ENCODE measurements around the gene MDFIC.

Gene MDFIC

DNA sequence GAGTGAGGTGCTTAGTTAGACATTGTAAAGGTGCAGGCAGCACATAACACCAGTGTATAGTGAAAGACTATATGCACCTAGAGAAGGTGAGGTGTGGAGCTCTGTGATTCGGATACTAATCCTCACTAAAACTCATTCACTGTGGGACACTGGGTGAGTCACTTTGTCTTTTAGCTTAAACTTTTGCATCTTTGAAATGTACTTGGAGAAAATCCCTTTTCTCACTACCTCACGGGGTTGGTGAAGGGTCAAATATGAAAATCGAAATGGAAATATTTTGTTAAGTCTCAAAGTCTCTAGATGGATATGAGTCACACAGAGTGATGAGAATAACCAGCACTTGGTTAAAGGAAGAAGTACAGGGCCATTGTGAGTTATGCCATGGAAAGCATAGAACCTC lies 38.0 kb downstream of the MDFIC start:
- H3K27me3 ChIP-seq (ENCODE audit: insufficient read depth, low read length, poor library complexity, severe bottlenecking): no peaks in the 10 kb centered on the region
- H3F3A ChIP-seq (ENCODE audit: low read depth): no peaks in the 10 kb centered on the region
- H4K20me1 ChIP-seq (ENCODE audit: insufficient read depth, low read length, poor library complexity, severe bottlenecking): no peaks in the 10 kb centered on the region
- no peak overlapping the region for H3K4me3 ChIP-seq (ENCODE audit: low read length, poor library complexity, severe bottlenecking)
- H3K9me2 ChIP-seq (replicated peaks; ENCODE audit: low read depth, low read length): no peaks in the 10 kb centered on the region
- no peaks in the 10 kb centered on the region for H3K4me1 ChIP-seq (ENCODE audit: insufficient read depth, low read length, poor library complexity, severe bottlenecking)
- H3K9me3 ChIP-seq (ENCODE audit: insufficient read depth, low read depth, low read length): no peaks in the 10 kb centered on the region
- H3K9ac ChIP-seq (ENCODE audit: low read depth, low read length, poor library complexity, severe bottlenecking): no peak overlapping the region
- H3K79me2 ChIP-seq (ENCODE audit: insufficient read depth, low read length): no peaks in the 10 kb centered on the region
- H2AFZ ChIP-seq (ENCODE audit: low read length): no peak overlapping the region
- no peak overlapping the region for H3K4me2 ChIP-seq (ENCODE audit: low read depth, low read length, poor library complexity, severe bottlenecking)
- no peak for TF ChIP-seq CTCF (conservative IDR thresholded peaks at IDR 0.05; ENCODE audit: low read length)
- TF ChIP-seq EZH2phosphoT487 (IDR thresholded peaks at IDR 0.05; ENCODE audit: borderline replicate concordance): no peak
- no peaks in the 10 kb centered on the region for H3K36me3 ChIP-seq (ENCODE audit: insufficient read depth, low read length)

- Histone ChIP-seq H3F3A (ENCODE audit: low read depth) (no peaks in the 10 kb centered on the region), H3K4me1 (ENCODE audit: insufficient read depth, low read length, poor library complexity, severe bottlenecking) (no peaks in the 10 kb centered on the region), H3K36me3 (ENCODE audit: insufficient read depth, low read length) (no peaks in the 10 kb centered on the region), H3K9ac (ENCODE audit: low read depth, low read length, poor library complexity, severe bottlenecking) (no peak overlapping the region), H3K4me3 (ENCODE audit: low read length, poor library complexity, severe bottlenecking) (no peak overlapping the region), H4K20me1 (ENCODE audit: insufficient read depth, low read length, poor library complexity, severe bottlenecking) (no peaks in the 10 kb centered on the region), H3K27me3 (ENCODE audit: insufficient read depth, low read length, poor library complexity, severe bottlenecking) (no peaks in the 10 kb centered on the region), H3K4me2 (ENCODE audit: low read depth, low read length, poor library complexity, severe bottlenecking) (no peak overlapping the region), H3K9me3 (ENCODE audit: insufficient read depth, low read depth, low read length) (no peaks in the 10 kb centered on the region), H3K9me2 (replicated peaks; ENCODE audit: low read depth, low read length) (no peaks in the 10 kb centered on the region), H3K79me2 (ENCODE audit: insufficient read depth, low read length) (no peaks in the 10 kb centered on the region), H2AFZ (ENCODE audit: low read length) (no peak overlapping the region)
- TF ChIP-seq EZH2phosphoT487 (IDR thresholded peaks at IDR 0.05; ENCODE audit: borderline replicate concordance) (no peak), CTCF (conservative IDR thresholded peaks at IDR 0.05; ENCODE audit: low read length) (no peak)
Observed at GRCh38 chr7:114962441-114962840, 40.5 kb downstream of the MDFIC start.

- Histone ChIP-seq H3K9me3 (ENCODE audit: insufficient read depth, low read depth, low read length) (no peaks in the 10 kb centered on the region), H3K36me3 (ENCODE audit: insufficient read depth, low read length) (no peaks in the 10 kb centered on the region), H3K27me3 (ENCODE audit: insufficient read depth, low read length, poor library complexity, severe bottlenecking) (no peaks in the 10 kb centered on the region), H2AFZ (ENCODE audit: low read length) (no peak overlapping the region), H3K4me3 (ENCODE audit: low read length, poor library complexity, severe bottlenecking) (no peak overlapping the region), H3K9me2 (replicated peaks; ENCODE audit: low read depth, low read length) (no peaks in the 10 kb centered on the region), H3F3A (ENCODE audit: low read depth) (no peaks in the 10 kb centered on the region), H4K20me1 (ENCODE audit: insufficient read depth, low read length, poor library complexity, severe bottlenecking) (no peaks in the 10 kb centered on the region), H3K79me2 (ENCODE audit: insufficient read depth, low read length) (no peaks in the 10 kb centered on the region), H3K4me2 (ENCODE audit: low read depth, low read length, poor library complexity, severe bottlenecking) (no peak overlapping the region), H3K4me1 (ENCODE audit: insufficient read depth, low read length, poor library complexity, severe bottlenecking) (no peaks in the 10 kb centered on the region), H3K9ac (ENCODE audit: low read depth, low read length, poor library complexity, severe bottlenecking) (no peak overlapping the region)
- TF ChIP-seq CTCF (conservative IDR thresholded peaks at IDR 0.05; ENCODE audit: low read length) (no peak), EZH2phosphoT487 (IDR thresholded peaks at IDR 0.05; ENCODE audit: borderline replicate concordance) (no peak)
Observed at GRCh38 chr7:114966156-114966555, 44.3 kb downstream of the MDFIC start.

Measured in Loucy (cell line).